ENCODE results near the gene SLC39A11. TPM values are rescaled to one million over a fixed set of nuclear protein-coding genes. Genes with fewer than 3 reads are reported as not detected.

SLC39A11 gene
- total RNA-seq, 1 experiment from 2014 or later: 18.9 TPM

GRCh38 chr17:72806011-72806410 lies 286.5 kb downstream of the SLC39A11 start:
- Mint-ChIP-seq H3K27ac (no peak overlapping the region), H3K4me1 (no peaks in the 10 kb centered on the region), H3K27me3 (ENCODE audit: low read depth) (no peaks in the 10 kb centered on the region), H3K9me3 (peaks cover 17% of the 10 kb centered on the region), H3K4me3 (no peak overlapping the region), H3K36me3 (peaks cover 9% of the 10 kb centered on the region; the same call in 1 of the 2 replicates)
- POLR2A ChIA-PET: no interaction called here
- ATAC-seq (no peak), DNase-seq (ENCODE audit: low spot score) (no peak)
- TF ChIP-seq SMAD4 (CRISPR knock-in tag; IDR thresholded peaks at IDR 0.05): no peak
- TF ChIP-seq CDX4 (CRISPR knock-in tag; IDR thresholded peaks at IDR 0.05; ENCODE audit: borderline replicate concordance): no peak
- TF ChIP-seq ATF2 (CRISPR knock-in tag; IDR thresholded peaks at IDR 0.05; ENCODE audit: borderline replicate concordance, low read depth): no peak
- no peak for TF ChIP-seq AR (CRISPR knock-in tag; IDR thresholded peaks at IDR 0.05)
- no peak for TF ChIP-seq ZNF423 (CRISPR knock-in tag; IDR thresholded peaks at IDR 0.05)
- no peak for TF ChIP-seq EMX1 (CRISPR knock-in tag; IDR thresholded peaks at IDR 0.05)
- no peak for TF ChIP-seq ZNF219 (CRISPR knock-in tag; IDR thresholded peaks at IDR 0.05; ENCODE audit: borderline replicate concordance)
- CTCF ChIA-PET: interaction anchor here (1.2 kb wide), 1 partner anchor 78 kb away, joined by 5 read pairs; no protein-coding TSS in a partner anchor

- POLR2A ChIA-PET: no interaction called here
- Mint-ChIP-seq H3K27ac (no peak overlapping the region), H3K36me3 (peaks cover 15% of the 10 kb centered on the region), H3K4me3 (no peak overlapping the region), H3K27me3 (ENCODE audit: low read depth) (no peaks in the 10 kb centered on the region), H3K9me3 (peaks cover 21% of the 10 kb centered on the region), H3K4me1 (no peaks in the 10 kb centered on the region)
- ATAC-seq (no peak), DNase-seq (ENCODE audit: low spot score) (no peak)
- CTCF ChIA-PET: no interaction called here
- TF ChIP-seq ETV6 (CRISPR knock-in tag; IDR thresholded peaks at IDR 0.05) (no peak), MAX (CRISPR knock-in tag; IDR thresholded peaks at IDR 0.05) (no peak), CDX4 (CRISPR knock-in tag; IDR thresholded peaks at IDR 0.05; ENCODE audit: borderline replicate concordance) (no peak), ZNF425 (CRISPR knock-in tag; conservative IDR thresholded peaks at IDR 0.05) (no peak), GABPB1 (CRISPR knock-in tag; IDR thresholded peaks at IDR 0.05) (no peak), AR (CRISPR knock-in tag; IDR thresholded peaks at IDR 0.05) (no peak), MLX (CRISPR knock-in tag; IDR thresholded peaks at IDR 0.05) (no peak), ZNF532 (CRISPR knock-in tag; IDR thresholded peaks at IDR 0.05; ENCODE audit: borderline replicate concordance) (no peak)
Observed at GRCh38 chr17:72804949-72805707, 287.4 kb downstream of the SLC39A11 start.
